ENCODE measurements around the gene FEM1A.

GRCh38 chr19:4768934-4769777 is 22.4 kb upstream of the FEM1A start:
- no peak for TF ChIP-seq CTCF (IDR thresholded peaks at IDR 0.05 in 2 of 3, conservative IDR thresholded peaks at IDR 0.05 in 1 of 3; ENCODE audit: borderline replicate concordance in 1 of 3, insufficient read depth in 1 of 3, low read depth in 2 of 3, low read length in 2 of 3)
- TF ChIP-seq EZH2 (IDR thresholded peaks at IDR 0.05): no peak
- TF ChIP-seq POLR2AphosphoS5 (IDR thresholded peaks at IDR 0.05; ENCODE audit: low read depth, low read length): peak; percentile 82
- TF ChIP-seq POLR2A (IDR thresholded peaks at IDR 0.05; ENCODE audit: borderline replicate concordance, extremely low read depth, insufficient read depth, insufficient read length): no peak
- TF ChIP-seq JUND (IDR thresholded peaks at IDR 0.05): no peak
- TF ChIP-seq RAD21 (IDR thresholded peaks at IDR 0.05; ENCODE audit: low read depth): no peak
- peak; percentile 60; the same call in 1 of the 2 replicates for TF ChIP-seq MAX (IDR thresholded peaks at IDR 0.05)
- peak; percentile 98 for TF ChIP-seq CBX3 (IDR thresholded peaks at IDR 0.05; ENCODE audit: low read depth)
- no peak for TF ChIP-seq ATF3 (IDR thresholded peaks at IDR 0.05)
- TF ChIP-seq ZNF274 (IDR thresholded peaks at IDR 0.05; ENCODE audit: low read depth, low read length): no peak
